Measurements from ENCODE around the gene GSDMA.
"Not testable (repeated sequence)": the region's sequence is repeated elsewhere in the genome, so short reads cannot be mapped to it uniquely, and the experiment has no call there.

Gene GSDMA

DNA sequence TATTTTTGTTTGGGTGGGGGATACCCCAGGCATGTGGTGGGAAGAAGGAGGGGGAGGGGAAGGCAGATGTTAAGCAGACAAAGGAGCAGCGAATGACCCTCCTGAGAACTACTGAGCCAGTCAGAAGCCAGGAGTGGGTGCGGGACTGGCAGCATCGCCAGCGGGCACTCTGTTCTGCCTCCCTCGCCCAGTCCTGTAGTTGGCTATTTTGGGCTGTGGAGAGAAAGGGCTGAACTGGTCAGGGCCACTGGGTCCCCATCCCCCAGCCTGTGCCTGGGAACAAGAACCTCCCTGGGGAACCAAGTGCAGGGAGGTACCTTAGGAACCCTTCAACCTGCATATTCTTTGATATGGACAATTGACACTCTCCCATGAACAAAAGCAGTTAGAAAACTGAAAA lies 28.9 kb upstream of the GSDMA start:
- no peak for DNase-seq

DNA sequence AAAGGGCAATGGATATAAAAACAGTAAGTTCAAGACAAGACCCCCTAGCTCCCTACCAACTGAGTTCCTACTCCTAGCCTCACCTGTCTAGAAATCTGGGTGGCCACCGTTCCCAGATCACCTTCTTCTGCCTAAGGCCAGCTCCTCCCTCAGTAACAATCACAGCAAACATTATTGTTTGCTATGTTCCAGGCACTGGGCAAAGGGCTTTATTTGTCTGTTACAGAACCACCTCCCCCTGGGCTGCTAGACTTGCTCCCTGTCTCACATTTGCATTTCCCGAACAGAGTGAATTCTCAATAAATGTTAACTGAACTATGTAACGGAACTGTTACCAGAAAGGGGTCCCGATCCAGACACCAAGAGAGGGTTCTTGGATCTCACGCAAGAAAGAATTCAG lies 28.5 kb upstream of the GSDMA start:
- no peak for DNase-seq

DNA sequence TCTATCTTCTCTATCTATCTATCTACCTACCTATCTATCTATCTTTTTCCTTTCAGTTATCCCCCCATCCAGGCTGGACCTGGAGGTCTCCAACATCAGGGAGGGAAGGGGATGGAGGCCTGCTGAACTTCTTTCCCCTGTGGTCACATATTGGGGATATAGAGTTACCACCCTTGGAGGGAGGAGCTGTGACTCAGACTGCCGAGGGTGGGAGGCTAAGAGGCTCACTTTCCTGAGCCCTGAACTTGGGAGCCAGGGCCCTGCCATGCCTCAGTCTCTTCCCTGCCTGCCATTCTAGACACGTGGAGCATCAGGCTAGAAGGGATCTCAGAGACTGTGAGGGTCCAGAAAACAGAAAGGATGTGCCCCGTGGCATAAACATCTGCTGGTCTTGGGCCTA lies 26.9 kb upstream of the GSDMA start:
- no peak for DNase-seq

DNA sequence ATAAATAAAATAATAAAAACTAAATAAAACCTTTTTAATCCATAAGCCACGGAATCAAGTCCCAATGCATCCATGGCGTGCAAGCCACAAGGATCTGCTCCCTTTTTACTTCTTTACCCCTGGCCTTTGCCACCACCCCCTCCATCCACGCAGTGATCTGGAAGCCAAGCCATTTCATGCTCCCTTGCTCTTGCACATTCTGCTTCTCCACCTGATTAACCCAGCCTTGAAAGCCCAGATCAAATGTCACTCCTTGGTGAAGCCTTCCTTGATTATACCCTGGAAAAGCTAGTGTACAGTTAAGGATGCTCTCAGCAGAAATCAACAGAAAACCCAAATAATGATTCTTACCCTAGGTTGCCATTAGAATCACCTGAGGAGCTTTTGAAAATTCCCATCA lies 25.4 kb upstream of the GSDMA start:
- no peak for DNase-seq

DNA sequence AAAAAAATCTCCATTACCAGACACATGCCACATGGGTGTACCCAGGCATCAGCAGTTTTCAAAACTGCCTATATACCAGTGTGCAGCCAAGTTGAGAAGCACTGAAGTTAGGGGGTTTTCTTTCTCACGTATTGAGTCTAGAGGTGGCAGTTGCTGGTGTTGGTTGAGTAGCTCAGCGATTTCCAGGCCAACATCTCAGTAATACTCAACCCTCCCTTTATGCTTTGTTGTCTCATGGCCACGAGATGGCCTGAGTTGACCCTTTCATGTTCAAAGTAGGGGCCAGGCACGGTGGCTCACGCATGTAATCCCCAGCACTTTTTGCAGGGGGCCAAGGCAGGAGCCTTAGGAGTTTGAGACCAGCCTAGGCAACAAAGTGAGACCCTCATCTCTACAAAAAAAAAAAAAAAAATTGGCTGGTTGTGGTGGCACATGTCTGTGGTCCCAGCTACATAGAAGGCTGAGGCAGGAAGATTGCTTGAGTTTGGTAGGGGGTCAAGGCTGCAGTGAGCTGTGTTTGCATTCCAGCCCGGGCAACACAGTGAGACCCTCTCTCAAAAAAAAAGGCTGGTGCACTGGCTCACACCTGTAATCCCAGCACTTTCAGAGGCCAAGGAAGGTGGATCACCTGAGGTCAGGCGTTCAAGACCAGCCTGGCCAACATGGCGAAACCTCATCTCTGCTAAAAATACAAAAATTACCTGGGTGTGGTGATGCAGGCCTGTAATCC lies 24.5 kb upstream of the GSDMA start:
- no peak for DNase-seq

DNA sequence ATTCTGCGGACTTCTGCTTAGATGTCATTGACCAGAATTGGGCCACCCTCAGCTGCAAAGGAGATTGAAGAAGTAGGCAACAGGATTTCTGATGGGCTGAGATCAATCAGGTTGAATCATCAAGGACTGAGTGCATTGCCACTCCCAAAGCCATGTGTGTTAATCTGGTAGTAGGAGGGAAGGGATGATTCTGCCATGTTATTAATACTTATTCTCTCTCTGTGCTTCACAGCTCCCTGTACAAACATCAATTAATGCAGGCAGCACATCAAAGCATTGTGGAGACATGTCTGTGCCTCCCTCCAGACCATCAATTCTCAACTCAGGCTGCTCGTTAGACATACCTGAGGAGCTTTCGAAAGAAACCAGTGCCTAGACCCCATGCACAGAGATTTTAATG lies 23.7 kb upstream of the GSDMA start:
- DNase-seq: no peak

DNA sequence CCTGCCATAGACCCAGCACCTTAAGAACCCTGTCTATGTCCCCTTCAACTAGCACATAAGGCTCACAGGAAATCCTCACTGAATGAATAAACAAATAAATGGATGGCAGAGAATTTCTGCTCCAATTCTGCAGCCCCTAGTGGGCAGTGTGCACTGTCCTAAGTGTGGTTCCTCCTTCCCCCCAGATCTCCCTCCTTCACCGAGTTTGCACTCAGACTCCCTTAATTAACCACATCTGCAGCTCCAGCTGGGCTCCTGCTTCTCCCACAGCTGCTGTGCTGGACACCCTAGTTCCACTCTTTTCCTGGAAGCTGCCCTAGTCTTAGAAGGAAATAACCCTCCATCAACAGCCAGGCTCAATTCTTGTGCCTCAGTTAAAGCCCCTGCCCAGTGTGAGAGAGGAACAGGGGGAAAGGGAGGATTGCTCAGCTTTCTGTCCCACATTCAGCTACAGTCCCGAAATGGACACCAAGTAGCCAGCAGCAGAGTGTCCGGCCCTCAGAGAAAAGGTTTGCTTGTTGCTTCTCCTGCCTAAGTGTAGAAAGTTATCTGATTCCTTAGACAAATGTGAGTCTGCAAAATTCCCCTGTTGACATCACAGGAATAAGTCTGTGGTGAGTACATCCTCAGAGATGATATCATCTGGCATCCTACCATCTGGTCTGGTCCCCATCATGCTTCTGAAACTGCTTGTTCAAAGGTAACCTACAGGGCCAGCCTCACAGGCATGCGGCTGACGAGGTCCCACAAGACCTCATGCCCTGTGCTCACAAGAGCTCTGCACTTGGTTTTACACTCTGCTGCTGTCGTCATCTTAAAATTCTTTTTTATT lies 23.0 kb upstream of the GSDMA start:
- peak; percentile 72 for DNase-seq

DNA sequence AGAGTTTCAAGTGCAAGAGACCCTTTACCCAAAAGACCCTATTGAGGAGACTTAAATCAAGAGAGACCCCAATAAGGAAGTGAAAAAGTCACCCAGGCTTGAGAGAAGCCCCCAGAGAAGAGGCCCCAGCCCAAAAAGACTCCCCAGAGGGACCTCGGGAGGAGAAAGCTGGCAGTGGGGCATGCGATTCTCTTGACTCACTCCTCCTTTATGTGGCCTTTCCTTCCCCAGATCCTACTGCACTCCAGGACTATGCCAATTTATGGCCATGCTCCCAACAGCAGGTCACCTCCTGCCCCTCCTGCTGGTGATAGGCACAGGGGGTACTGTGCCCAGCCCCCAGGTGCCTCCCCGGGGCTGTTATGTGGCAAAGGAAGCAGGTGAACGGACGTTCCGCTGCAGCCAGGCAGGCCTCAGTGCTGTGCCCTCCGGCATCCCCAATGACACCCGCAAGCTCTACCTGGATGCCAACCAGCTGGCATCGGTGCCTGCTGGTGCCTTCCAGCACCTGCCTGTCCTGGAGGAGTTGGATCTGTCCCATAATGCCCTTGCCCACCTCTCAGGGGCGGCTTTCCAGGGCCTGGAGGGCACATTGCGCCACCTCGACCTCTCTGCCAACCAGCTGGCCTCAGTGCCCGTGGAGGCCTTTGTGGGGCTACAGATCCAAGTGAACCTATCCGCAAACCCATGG lies 19.0 kb upstream of the GSDMA start:
- no peak for DNase-seq

DNA sequence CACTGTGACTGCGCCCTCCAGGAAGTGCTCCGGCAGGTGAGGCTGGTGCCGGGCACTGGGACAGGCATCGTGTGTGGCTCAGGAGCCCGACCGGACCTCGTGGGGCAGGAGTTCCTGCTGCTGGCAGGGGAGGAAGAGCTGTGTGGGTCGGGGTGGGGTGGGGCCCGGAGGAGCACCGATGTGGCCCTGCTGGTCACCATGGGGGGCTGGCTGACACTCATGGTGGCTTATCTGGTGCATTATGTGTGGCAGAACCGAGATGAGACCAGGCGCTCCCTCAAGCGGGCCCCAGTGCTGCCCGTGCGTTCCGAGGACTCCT lies 18.5 kb upstream of the GSDMA start:
- DNase-seq: no peak

DNA sequence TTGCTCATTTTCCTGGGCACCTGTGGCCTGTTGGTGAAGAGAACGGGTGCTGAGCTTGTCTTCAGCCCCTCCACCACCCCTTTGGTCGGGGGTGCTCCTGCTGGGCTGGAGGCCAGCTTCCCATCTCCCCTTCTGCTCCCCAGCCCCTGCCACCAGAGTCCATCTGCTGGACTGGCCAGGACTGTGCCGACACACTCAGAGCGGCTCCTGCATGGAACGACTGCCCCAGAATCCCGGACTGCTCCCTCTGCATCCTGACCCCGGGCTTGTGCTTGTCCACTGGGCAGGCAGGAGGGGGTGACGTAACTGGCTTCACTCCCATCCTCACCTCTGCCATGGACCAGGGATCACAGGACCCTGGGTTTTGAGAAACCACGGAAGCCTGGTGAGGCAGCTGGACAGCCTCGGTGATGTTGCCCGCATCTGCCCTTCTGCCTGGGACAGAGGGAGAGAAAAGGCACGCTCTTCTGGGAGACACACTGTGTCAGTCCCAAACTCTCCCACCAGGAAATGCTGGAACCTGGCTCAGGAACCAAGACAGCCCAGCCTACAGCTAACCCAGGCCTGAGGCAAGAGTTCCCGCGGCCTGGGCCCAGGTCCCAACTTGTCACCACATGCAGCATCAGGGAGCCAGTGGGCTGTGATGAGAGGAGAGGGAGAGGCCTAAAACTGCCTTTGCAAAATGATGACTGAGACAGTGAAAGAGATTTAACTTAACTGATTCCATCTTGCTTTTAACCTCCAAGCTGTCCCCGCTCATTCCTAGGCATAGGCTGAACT lies 16.1 kb upstream of the GSDMA start:
- DNase-seq: no peak

DNA sequence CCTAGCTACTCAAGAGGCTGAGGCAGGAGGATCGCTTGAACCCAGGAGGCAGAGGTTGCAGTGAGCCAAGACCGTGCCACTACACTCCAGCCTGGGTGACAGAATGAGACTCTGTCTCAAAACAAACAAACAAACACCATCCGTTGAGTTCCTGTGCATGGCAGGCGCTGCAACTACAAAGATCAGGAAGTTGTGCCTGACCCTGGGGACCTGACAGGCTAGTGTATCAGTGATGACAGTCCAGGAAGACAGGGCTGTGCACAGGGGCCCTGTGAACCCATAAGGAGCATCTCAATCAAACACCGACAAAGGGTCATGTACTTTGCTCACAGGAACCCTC lies 14.3 kb upstream of the GSDMA start:
- DNase-seq: not testable (repeated sequence)

DNA sequence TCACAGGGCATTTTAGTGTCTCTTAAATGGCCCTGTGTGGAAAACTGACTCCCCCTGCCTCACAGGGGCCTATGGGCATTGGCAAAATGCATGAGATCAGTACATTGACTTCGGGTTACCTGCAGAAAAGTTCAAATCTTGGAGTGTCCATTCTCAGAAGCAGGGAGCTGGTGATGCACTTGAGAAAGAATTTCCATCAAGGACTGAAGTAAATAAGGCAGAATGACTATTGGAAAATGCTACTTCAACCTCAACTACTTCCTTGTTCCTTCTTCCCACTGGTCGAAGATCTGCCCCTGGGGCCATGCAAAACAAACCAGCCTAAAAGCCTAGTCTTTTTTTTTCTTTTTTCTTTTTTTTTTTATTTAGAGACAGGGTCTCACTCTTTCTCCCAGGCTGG lies 13.8 kb upstream of the GSDMA start:
- no peak for DNase-seq

DNA sequence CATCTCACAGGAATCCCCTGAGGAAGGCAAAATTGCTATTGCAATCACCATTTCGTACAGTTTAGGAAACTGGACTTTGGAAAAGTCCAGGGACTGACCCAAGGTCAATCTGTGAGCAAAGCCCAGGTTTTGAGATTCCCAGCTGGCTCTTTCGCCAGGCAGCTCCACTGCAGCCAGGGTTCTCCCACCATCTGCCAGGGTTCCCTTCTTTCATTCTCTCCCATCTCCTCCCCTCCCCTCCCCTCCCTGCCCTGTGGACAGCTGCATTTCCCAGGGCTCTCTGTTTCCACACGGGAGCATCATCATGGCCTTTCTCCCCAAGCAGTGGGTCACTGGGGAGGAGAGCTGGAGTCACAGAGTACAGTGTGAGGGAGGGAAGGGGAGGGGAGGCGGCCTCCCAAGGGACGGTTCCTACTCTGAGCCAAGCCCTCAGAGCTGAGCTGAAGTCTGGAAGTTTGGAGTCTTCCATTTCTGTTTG lies 11.9 kb upstream of the GSDMA start:
- no peak for DNase-seq

DNA sequence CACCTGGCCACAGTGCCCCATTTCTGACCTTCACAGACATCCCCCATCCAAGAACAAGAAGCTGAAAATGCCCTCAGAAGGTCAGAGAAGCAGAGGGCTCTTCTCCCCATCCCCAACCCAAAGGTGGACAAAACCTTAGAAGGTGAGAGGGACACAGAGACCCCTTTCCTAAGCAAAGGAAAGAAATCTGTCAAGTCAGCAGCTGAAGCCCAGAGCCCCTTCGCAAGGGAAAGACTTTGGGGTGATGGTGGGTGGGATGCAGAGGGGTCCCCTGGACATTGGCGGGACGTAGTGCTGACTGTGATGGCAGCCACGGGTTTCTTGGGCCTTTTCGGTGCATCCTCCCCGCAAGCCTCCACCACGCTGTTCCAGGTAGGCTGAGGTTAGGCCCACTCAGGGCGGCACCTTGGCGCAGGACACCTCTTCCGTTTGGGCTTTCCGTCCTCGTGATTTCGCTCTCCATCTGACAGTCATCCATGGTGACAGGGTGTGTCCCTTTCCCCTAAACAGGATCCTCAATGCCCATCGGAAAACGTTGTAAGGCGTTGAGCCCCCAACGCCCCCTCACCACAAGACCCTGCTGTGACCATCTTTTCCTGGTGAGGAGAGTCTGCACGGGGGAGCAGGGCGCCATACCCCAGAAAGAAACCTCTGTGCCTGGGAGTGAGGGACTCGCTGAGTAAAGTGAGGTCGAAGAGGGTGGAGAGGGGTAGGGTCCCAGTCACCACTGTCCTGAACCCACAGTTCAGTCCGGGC lies 10.7 kb upstream of the GSDMA start:
- no peak for DNase-seq

DNA sequence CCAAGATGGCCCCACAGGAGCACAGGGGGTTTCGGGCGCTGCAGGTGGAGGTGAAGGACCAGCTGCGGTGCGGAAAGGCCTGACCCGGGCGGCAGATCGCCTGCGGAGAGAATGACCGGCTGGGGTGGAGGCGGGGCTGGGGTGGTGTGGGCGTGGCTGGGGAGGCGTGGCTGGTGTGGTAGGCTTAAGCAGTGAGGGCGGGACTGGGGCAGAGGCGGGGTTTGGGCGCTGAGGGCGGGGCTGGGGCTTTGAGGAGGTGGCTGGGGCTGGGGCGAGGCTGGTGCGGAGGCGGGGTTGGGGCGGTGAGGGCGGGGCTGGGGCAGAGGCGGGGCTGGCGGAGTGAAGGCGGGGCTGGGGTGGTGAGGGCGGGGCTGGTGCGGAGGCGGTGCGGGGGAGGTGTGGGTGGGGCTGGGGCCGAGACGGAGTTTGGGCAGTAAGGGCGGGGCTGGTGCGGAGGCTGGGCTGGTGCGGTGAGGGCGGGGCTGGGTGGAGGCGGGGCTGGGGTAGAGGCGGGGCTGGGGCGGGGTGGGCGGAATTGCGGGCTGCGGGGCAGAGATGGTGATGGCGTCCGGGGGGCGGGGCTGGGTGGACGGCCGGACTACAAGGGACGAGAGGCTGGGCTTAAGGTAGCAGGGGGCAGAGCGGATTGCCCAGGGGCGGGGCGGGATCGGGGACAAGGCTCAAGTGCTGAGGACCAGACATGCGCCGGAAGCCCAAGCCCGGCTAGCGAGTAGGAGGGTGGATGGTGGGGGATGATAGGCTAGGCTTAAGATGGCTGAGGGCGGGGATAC lies 9.9 kb upstream of the GSDMA start:
- DNase-seq: peak; percentile 97

DNA sequence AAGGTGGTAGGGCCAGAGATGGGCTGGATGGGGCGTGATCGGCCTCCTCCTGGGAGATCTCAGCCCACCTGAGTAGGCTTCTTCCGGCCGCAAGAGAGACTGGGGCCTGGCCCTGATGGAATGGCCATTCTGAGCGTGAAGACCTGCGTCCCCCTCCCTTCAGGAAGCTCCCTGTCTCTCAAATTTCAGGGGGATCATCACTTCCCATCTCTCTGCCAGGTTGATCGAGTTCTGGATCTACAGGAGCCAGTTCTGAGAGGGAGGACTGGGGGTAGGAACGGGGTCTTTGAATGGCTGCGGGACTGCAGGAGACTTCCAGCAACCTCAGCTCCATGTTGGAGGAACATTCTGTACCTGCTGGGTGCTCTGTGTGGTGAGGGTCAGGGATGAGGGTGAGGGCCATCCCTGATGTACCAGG lies 9.3 kb upstream of the GSDMA start:
- no peak for DNase-seq

DNA sequence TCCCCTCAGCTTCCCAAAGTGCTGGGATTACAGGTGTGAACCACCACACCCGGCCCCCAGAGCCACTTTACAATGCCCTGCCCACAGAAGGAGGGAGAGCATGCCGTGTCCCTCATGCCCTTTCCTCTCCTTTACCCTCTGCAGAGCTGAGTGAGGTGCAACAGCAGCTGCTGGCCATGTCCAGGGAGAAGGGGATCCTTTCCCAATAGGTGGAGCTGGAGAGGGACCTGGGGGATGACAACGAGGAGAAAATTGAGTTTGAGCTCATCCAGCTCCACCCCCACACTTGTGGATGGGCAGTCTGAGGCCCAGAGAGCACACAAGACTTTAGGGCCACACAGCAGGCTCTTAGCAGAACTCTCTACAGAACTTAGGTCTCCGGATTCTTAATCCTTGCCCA lies 7.9 kb upstream of the GSDMA start:
- no peak for DNase-seq

DNA sequence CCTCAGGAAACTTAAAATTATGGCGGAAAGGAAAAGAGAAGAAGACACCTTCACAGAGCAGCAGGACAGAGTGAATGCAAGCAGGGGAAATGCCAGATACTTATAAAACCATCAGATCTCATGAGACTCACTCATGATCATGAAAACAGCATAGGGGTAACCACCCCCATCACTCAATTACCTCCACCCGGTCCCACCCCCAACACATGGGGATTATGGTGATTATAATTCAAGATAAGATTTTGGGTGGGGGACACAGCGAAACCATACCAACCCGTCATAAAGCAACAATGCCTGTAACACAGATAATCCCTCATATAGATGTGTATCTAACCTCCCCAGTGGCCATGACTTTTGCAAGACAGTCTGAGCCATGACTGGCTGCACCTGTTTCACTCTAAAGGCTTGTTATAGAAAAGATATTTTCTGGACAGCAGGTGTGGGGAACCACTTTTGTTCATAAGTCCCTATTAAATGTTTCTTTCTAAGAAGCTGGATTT lies 7.0 kb upstream of the GSDMA start:
- peak; percentile 30 for DNase-seq

DNA sequence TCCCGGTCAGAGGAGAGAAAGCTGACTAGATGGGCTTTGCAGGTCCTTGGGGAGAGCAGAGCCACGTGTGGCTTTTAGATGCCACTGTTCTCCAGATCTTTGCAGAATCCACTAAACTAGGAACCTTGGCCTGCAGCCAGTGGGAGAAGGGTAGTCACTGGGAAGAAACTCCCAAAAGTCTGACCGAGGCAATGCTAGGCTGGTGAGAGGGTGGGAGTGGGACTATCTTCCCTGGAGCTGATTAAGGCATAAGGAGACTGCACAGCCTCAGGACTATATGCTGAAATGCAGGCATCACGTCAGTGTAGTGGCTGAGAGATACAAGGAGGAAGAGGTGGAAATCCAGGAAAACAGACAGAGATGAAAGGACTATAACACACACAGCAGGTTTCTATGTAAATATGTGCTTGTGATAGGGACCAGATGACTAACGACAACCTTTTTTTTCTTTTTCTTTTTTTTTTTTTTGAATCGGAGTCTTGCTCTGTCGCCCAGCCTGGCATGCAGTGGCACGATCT lies 2.2 kb upstream of the GSDMA start:
- no peak for DNase-seq

DNA sequence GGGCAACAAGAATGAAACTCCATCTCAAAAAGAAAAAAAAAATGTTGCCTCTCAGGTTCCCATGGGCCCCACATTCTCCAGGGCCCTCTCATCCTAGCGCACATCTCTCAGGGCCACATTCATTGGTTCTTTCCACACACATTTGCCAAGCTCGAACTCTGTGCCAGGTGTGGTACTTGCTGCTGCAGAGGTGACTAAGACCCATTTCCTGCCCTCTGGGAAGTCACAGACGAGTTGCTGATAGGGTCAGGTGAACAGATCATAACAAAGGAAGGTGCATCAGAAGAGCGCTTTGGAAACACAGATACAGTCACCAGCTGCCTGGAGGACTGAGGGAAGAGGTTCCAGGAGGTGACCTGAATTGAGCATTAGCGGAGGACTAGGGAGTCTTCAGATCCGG lies 1.0 kb downstream of the GSDMA start:
- no peak for DNase-seq

DNA sequence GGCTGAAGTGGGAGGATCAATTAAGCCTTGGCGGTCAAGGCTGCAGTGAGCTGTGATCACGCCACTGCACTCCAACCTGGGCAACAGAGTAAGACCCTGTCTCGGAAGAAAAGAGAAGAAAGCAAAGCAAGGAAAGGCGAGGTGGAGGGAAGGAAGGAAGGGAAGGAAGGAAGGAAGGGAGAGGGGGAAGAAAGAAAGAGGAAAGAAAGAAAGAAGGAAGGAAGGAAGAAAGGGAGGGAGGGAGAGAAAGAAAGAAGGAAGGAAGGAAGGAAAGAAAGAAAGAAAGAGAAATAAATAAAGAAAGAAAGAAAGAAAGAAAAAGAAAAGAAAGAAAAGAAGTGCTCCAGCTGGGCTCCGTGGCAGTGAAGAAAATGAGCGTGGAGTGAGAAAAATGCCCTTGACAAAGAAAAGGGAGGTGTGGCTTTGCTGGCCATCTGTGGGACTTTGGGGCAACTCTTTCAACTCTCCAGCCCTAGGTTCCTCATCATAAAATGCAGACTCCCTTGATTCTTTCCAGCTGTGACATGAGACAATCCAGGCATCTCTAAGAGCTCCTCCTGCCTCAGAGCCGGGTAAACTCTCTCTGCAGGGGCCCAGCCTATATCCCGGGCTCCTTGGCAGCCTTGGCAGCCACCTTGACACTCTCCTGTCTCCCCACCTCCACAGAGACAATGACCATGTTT lies 2.4 kb downstream of the GSDMA start:
- DNase-seq: no peak

Measured in hematopoietic multipotent progenitor cell treated with erythropoietin and hydrocortisone succinate and interleukin-3 and kit ligand, for 6 days (in vitro differentiated cells).